Activated CD8-positive, alpha-beta memory T cell treated with anti-CD3 and anti-CD28 coated beads, Interleukin-2, amount 50 U/mL, for 4 hours (primary cell): Measurements from ENCODE around the gene NCAPG2.
"Not testable (repeated sequence)": the region's sequence is repeated elsewhere in the genome, so short reads cannot be mapped to it uniquely, and the experiment has no call there.

Source experiments
- DNase-seq: peaks from one replicate; pipeline ENCODE4 v3.0.0-alpha.2; 2020

Gene NCAPG2

DNA sequence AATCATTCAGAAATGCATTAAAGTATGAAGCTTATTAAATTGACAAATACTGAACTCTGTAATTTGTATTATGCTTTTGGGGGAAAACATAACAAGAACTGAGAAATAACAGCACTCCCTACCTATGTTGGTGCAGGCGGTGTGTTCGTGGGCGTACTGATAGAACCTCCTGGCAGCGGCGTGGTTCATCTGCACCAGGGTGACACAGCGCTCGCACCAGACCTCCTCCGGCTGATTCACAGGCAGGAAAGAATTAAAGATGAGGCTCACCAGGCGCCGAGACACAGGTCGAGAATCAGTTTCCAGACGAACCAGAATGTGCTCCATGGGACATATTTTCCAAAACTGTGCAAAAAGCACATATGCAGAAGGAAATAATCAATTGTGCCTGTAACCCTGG lies 40.2 kb downstream of the NCAPG2 start:
- DNase-seq: no peak

DNA sequence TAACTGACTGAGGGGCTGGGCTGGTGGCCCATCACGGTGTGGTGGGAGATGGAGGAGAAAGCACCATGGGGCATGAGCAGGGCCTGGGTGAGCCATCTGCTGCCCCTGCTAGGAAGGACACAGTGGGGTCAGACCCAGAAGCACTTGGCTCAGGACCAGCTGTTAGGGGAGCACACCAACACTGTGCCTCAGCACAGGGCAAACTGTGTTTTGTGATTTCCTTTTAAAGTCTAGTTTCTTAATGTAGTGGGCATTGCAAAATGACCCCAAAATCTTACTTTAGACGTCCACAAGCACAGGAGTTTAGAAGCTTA lies 41.2 kb downstream of the NCAPG2 start:
- no peak for DNase-seq

DNA sequence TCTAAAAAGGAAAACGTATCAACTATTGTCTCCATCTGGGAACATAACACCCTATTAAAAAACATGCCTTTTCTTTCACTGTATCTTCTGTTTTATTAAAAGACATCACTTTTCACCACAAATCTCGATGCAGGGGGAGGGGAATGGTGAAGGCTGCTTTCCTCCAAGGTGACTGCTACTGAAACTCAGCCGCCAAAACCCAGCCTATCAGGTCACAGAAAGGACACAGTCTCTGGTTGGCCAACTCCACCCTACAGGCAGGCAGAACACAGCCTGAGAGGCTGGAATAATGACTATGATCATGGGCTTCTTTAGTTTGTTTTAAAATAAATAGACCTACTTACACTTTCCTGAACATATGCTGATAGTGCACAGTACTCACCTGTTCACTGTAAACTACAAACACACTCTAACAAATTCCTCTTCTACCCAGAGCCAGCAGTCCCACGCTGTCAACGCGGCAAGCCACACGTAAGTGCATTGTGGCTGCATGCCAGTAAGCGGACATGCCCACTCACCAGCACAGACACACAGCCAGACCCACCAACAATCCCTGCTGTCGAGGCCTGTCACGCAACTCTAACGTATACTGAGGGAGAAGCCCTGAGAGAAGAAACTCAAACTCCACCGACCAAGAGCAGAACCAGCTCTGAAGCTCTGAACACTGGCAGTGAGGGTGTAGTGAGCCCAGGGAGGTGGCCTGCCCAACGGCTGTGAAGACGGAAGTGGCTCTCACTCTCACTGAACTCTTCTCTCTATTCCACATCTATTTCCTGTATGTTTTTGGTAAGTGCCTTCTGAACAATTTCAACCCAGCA lies 41.8 kb downstream of the NCAPG2 start:
- no peak for DNase-seq

DNA sequence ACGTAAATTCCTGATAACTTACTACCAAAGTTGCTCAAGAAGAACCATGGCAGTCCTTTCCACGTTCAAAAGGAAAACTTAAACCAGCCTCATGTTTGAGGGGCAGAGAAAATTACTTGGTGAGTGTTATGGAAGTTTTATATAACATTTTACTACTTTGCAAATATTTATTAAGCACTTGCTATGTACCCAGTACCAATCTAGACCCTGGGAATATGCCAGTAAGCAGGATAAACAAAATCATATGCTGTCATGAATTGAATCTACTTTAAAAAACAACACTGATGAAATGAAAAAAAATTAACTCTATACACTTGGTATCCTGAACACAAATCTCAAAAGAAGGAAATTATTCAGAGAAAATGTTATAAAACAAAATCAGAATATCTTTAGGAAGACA lies 46.1 kb downstream of the NCAPG2 start:
- no peak for DNase-seq

DNA sequence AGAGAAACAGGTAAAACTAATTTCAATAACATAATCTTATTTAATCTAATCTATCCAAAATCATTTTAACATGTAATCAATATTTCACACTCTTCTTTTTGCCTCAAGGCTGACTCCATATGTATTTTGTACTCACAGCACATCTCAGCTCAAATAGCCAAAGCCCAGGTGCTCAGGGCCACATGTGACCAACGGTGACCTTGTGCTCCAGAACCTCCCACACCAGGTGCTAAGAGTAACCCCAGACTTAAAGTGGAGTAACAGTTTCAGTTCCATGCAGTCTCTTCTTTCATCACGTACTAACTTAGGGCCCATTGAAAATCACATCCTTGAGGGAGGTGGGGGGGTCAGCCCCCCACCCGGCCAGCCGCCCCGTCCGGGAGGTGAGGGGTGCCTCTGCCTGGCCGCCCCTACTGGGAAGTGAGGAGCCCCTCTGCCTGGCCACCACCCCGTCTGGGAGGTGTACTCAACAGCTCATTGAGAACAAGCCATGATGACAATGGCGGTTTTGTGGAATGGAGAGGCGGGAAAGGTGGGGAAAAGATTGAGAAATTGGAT lies 47.3 kb downstream of the NCAPG2 start:
- DNase-seq: no peak

DNA sequence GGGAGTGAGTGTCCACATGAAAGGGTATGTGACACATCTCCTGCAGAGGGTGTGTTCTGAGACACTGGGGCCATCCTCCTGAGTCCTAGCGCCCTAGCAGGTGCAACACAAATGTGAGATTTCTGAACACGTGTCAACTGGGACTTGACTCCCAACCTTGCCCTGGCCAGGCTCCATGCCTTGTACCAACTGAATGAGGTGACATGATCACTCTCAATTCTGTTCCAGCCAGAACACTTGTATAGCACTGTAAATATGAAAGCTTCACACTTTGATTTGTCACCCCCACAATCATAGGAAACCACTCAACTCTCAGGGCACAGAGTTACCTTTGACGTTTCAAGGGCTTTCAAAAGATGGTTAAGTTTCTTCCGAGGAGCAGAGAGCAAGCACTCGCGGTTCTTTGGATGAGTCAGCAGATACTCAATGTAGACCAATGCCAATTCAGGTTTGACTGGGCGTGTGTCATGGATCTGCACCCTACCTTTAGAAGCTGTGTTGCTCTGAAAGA lies 48.6 kb downstream of the NCAPG2 start:
- no peak for DNase-seq

DNA sequence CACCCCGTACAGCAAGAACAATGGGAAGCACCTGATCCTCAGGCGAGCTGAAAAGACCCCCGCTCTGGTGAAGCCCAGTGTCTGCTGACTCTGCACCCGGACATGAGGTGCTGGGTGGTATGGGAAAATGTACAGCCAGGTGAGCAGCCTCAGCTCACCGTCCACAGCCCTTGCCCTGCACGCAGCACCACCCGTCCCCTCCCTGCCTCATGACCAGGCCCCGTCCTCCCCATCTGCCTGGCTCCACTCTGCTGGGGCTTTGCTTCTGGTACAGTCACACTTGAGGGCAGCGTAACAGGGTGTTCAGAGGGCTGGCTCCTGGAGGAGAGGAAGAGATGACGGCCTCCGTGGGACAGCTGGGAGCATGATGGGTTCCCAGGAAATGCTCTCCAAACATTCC lies 49.1 kb downstream of the NCAPG2 start:
- DNase-seq: no peak

DNA sequence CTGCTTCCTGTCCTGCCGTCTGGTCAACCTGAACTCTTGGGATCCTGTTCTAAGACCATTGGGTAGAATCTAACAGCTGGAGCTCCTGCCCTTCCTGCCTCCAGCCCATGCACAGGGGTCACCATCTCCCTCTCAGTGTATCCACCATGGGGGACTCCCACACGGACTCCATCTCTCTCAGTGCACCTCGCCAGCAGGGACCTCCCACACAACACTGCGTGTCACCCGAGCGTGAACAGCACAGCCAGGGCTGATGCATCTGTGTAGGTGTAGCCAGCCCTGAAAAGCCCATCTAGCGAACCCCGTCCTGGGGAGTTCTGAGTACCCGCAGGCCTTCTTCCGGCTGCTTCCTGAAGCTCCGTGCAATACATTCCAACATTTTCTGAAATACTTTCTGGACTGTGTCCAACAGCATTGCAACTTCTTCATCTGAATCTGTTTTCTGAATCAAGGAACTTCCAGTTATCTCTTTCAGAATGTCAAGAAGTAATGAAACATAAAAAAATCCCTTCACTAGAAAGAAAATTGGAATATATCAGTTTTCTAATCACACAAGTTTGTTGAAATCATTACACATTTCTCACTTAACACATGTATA lies 52.5 kb downstream of the NCAPG2 start:
- DNase-seq: no peak

DNA sequence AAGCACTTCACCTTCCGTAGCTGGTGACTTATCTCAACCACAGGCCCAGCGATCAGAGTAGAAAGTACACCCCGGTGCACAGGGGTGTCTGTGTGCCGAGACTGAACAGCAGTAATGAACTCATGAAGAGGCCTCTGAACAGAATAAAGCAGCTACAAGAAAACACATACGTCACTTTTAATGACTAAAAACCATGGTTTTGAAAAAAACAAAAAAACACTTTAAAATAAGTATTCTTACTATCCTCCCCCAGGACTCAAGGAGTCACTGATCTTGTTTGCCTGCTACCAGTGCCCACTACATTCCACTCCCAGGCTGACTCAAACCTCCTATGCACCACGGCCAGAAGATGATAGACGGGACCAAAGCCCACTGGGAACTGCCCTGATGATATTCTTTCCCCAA lies 53.8 kb downstream of the NCAPG2 start:
- no peak for DNase-seq

DNA sequence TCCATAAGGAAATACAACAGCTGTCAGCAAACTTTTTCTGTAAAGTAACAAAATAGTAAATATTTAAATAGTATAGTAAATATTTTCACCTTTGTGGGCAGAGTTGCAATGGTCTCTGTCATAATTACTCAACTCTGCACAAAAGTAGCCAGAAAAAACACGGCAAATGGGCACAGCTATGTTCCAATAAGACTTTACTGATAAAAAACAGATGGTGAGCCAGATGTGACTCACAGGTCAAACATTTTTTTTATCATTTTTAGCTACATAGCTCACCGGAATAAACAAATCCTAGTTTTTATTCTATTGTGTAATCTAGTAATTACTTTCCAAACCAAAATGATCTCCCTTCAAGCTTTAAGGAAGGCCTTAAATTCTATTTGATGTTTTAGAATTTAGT lies 55.3 kb downstream of the NCAPG2 start:
- no peak for DNase-seq

DNA sequence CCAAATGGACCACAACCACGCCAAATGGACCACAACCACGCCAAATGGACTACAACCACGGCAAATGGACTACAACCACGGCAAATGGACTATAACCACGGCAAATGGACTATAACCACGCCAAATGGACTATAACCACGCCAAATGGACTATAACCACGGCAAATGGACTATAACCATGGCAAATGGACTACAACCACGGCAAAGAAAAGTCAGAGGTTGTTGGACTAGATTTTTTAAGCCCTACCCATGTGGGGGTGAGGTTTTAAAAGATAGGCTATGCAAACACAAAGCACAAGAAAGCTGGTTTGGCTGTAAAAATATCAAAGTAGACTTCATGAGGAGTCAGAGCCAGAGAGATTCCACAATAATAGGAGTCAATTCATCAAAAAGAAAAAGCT lies 55.8 kb downstream of the NCAPG2 start:
- no peak for DNase-seq

DNA sequence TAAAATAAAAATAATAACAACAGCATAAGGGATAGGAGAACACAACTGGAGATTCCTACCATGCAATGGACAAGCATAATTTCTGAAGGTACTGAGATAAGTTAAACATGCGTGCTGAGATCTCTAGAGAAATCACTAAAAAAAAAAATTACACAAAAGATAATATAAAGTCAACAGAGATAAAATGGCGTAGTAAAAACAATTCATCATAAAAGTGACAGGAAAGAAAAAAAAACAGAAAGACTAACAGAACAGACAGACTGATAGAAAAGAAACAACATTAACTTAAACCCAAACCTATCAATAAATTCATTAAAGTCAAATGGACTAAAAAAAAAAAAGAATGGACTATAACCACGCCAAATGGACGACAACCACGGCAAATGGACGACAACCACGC lies 56.4 kb downstream of the NCAPG2 start:
- DNase-seq: no peak

DNA sequence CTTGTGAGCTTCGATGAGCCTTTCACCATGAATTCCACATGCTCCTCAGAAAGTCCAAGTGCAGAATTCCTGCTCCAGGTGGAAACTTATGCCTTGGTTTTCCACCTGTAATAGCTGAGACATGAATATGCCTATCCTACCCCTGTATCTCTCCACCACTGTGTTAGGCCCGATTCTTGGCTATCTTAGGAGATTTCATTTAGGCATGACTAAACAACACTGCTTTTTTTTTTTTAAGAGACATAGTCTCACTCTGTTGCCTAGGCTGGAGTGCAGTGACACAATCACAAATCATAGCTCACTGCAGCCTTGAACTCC lies 57.2 kb downstream of the NCAPG2 start:
- no peak for DNase-seq

DNA sequence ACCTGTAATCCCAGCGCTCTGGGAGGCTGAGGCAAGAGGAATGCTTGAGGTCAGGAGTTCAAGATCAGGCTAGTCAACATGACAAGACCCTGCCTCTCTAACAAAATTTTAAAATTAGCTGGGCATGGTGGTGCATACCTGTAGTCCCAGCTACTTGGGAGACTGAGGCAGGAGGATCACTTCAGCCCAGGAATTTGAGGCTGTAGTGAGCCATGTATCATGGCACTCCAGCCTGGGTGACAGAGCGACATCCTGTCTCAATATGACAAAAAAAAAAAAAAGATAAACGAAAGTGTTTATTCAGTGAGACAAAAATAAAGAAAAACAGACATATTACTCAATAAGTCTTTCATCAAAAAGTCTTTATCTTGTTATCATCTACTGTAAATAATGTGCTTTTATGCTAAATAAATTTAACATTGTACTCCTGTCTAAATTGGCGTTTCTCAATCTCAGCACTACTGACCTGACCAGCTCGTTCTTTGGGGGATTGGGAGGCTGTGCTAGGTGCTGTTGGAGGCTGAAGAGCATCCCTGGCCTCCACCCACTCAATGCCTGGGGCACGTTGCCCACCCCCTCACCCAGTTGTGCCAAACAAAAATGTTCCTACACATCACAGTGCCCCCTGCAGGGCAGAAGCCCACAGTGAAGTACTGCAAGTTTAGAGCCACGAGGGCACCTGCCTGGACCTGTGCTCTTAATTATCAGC lies 57.7 kb downstream of the NCAPG2 start:
- DNase-seq: no peak

DNA sequence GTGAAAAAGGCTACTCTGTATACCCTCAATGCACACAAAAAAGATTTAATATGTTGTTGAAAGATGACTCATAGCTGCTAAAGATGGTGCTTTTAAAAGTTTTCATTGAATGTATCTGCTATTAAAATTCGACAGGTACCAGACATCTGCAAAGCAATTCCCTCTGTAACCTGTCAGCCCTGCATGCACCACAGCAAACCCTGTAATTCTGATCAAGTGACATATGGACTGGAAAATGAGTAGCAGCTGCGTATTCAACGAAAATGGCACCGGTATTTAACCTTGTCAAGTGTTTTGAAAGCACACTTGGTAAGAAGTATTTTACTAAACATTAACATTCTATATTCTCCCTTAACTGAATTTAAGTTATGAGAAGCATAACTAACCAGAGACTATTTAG lies 58.8 kb downstream of the NCAPG2 start:
- no peak for DNase-seq

DNA sequence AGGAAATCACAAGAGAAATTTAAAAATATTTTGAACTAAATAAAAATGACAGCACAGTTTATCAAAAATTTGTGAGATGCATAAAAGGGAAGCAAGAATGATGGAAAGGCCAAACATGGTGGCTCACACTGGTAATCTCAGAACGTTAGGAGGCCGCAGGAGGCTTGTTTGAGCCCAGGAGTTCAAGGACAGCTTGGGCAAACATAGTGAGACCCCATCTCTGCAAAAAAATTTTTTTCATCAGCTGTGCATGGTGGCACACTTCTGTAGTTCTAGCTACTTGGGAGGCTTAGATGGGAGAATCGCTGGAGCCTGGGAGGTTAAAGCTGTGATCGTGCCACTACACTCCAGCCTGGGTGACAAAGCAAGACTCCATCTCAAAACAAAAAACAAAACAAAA lies 62.5 kb downstream of the NCAPG2 start:
- DNase-seq: no peak

DNA sequence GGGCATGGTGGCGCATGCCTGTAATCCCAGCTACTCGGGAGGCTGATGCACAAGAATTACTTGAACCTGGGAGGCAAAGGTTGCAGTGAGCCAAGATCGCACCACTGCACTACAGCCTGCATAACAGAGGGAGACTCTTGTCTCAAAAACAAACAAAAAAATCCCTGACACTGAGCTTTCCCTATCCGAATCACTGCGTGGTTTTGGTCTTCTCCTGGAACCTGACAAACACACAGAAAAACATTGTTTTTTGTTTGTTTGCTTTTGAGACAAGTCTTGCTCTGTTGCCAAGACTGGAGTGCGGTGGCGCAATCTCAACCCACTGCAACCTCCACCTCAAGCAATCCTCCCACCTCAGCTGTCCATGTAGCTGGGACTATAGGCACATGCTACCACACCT lies 66.6 kb downstream of the NCAPG2 start:
- DNase-seq: no peak

DNA sequence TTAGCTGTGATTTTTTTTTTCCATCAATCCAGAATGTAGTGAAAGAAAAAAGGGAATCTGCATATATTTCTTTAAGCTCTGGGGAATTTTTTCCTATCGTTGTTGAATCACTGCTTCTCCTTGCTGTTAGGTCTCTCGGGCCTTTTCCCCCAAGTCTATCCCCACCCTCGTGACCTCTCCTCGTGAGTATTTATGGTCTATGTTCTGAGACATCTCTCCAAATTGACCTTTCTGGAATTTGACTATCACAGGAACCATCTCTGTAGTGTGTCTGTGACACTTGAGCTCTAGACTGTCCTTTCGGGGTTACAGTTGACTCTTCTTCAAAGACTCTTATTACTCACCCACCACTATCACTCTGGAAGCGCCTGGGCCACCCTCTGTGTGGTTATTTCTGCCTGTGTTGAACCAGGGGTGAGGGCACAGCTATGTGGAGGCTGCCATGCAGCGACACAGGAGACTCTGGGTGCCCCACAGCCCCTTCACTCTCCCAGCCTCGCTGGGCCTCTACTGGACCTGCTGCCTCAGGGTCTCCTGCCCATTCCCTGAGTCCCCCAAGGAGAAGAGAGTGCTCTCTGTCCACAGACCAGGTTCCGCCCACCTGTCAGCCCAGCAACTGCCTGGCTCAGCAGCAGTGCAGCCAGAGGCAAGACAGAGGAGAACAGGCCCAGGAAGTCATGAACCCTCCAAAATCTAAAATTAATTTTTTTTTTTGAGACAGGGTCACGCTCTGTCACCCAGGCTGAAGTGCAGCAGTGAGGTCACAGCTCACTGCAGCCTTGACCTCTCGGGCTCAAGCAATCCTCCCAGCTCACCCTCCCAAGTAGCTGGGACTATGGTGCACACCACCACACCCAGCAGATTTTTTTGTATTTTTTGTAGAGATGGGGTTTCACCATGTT lies 71.3 kb downstream of the NCAPG2 start:
- DNase-seq: no peak

DNA sequence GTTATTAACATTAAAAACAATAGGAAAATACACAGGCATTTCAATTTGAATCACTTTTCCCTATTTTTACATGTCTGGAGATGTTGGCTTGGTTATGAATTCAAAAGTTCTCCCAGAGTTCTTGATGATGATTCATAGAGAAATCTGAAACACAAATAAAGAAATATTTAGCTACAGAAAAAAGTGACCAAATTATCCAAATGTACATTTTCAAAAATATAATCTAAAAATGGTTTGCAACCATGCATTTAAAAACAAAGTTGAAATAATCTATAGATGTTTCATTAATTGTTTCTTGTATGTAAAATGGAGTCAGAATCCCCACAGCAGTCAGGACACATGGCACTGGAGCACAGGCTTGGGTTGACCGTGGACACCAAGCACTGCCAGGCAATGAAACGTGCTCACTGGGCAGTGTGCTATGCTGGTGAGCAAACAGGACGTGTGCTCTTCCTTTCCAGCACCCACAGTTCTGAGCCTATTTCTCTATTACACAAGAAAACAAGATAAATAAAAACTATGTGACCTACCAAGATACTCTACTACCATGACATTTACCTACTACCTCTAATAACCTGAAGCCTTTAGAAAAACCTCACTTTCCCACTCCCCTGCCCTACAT lies 72.9 kb downstream of the NCAPG2 start:
- no peak for DNase-seq

DNA sequence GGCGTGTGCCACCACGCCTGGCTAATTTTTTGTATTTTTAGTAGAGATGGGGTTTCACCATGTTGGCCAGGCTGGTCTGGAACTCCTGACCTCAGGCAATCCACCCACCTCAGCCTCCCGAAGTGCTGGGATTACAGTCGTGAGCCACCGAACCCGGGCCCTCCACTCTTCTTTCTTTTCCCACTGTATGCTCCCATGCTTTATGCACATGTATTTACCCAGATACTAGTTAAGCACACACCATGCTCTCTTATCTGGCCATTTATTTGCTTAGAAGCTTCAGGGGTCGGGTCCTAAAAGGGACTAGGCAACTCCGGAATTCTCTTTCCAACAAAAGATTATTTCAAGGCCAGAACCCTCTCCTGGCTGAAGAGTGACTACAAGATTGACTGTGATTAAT lies 78.3 kb downstream of the NCAPG2 start:
- DNase-seq: not testable (repeated sequence)

DNA sequence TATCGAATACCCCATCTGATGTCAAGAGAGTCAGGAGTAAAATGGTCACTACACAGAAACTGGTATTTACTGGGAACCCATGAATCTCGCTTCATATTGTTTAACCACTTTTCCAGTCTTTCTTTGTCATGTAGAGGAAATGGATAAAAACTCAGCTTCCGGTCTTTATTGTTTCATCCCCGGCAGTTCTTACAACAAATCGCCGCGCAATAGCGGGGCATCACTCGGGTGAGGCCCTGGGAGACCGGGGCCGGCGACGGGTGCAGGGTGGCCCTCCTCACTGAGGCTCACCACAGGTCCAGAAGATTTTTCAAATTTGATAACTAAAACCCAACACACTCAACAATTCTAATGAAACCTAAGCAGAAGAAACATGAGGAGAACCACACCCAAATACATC lies 81.4 kb downstream of the NCAPG2 start:
- DNase-seq: no peak

DNA sequence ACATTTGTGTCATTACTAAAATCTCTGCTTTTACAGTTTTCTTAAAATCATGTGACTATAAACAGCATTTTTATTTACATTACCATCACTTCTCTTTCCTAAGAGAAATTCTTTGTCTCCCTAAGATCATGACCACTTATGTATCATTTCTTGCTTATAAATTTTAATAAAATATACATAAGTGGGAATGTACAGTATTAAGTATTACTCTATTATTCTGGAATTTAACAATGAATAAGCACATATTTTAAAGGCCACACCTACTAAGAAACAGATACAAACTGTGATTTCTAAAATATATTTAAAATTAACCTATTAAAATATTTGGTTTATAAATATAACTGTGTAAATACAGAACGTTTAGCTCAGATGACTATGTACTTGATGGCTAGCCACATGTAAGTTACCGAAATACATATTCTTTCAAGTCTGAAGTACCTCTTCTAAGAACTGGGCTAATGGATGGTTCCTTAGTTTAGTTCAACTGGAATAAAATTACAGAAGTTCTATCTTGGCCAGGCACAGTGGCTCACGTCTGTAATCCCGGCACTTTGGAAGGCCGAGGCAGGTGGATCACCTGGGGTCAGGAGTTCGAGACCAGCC lies 83.7 kb downstream of the NCAPG2 start:
- no peak for DNase-seq
